ENCODE data around the gene CDK5R1. TPM values are rescaled to one million over a fixed set of nuclear protein-coding genes. Genes with fewer than 3 reads are reported as not detected.
"Not testable (repeated sequence)": the region's sequence is repeated elsewhere in the genome, so short reads cannot be mapped to it uniquely, and the experiment has no call there.

The CDK5R1 gene
- polyA plus RNA-seq, 3 donors: 0.44 to 1.0 (median 0.48) TPM

DNA sequence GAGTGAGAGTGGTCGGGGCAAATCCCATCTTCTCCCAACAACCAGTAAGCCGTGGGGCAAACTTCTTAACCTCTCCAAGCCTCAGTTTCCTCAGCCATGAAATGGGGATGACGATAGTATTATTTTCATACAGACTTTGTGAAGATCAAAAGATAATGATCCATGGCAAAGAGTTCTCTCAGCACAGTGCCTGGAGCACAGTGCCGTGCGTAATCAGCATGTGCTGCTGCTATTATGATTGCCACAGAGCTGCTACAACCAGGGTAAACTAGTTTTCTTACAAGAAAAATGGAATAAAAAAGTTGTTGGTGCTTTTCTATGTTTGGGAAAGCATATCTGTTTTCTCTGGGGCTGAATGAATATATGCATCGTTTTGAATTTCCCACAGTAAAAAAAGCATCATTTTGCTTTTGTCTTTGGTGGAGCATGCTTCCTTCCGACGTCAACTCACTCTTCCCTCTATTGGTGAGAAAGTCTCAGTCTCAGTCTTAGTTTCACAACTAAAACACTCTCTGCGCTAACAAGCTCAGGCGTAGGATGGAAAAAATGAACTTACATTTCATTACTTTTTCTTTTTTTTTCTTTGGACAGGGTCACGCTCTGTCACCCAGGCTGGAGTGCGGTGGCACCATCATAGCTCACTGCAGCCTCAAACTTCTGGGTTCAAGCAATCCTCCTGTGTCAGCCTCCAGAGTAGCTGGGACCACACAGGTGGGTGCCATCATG, 37.2 kb downstream of the CDK5R1 start:
- Histone ChIP-seq H4K20me1 (ENCODE audit: insufficient read depth, low read length) (no peaks in the 10 kb centered on the region), H3K27me3 (ENCODE audit: control insufficient read depth in 2 of 2, insufficient read depth in 2 of 2, low read length in 2 of 2) (peaks cover 16 to 21% of the 10 kb centered on the region in 2 donors), H3K4me2 (replicated peaks; ENCODE audit: extremely low read depth, low read length, poor library complexity, severe bottlenecking) (no peak overlapping the region), H3K4me3 (replicated peaks in 1 of 3; ENCODE audit: low read depth in 2 of 3, low read length in 3 of 3) (no peak overlapping the region), H3K9me3 (replicated peaks in 1 of 2; ENCODE audit: control insufficient read depth in 1 of 2, insufficient read depth in 1 of 2, low read length in 2 of 2) (no peaks in the 10 kb centered on the region), H3K9ac (ENCODE audit: insufficient read depth, low read length, poor library complexity, severe bottlenecking) (no peak overlapping the region), H3K36me3 (replicated peaks in 1 of 2; ENCODE audit: control insufficient read depth in 1 of 2, insufficient read depth in 2 of 2, low read length in 2 of 2) (no peaks in the 10 kb centered on the region), H3K79me2 (ENCODE audit: insufficient read depth, low read length) (no peaks in the 10 kb centered on the region), H2AFZ (ENCODE audit: insufficient read depth, low read depth, low read length, poor library complexity, severe bottlenecking) (no peak overlapping the region), H3K4me1 (ENCODE audit: control insufficient read depth in 1 of 2, insufficient read depth in 2 of 2, low read length in 2 of 2) (peaks cover 10 to 14% of the 10 kb centered on the region in 2 donors), H3K27ac (ENCODE audit: low read depth in 1 of 2, low read length in 2 of 2) (no peak overlapping the region)
- H3K36me3 Mint-ChIP-seq: peaks cover 6 to 15% of the 10 kb centered on the region in 2 donors
- peaks cover 0 to 11% (median 0%) of the 10 kb centered on the region in 7 donors for H3K9me3 Mint-ChIP-seq
- intact Hi-C loops (cut with micrococcal nuclease): loop anchor here in 1 of 2 donors (10.0 kb wide), 1 partner anchor 51 kb away; no protein-coding TSS in a partner anchor
- no peak overlapping the region for H3K4me3 Mint-ChIP-seq
- TF ChIP-seq, protein P1, sequence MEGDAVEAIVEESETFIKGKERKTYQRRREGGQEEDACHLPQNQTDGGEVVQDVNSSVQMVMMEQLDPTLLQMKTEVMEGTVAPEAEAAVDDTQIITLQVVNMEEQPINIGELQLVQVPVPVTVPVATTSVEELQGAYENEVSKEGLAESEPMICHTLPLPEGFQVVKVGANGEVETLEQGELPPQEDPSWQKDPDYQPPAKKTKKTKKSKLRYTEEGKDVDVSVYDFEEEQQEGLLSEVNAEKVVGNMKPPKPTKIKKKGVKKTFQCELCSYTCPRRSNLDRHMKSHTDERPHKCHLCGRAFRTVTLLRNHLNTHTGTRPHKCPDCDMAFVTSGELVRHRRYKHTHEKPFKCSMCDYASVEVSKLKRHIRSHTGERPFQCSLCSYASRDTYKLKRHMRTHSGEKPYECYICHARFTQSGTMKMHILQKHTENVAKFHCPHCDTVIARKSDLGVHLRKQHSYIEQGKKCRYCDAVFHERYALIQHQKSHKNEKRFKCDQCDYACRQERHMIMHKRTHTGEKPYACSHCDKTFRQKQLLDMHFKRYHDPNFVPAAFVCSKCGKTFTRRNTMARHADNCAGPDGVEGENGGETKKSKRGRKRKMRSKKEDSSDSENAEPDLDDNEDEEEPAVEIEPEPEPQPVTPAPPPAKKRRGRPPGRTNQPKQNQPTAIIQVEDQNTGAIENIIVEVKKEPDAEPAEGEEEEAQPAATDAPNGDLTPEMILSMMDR (IDR thresholded peaks at IDR 0.05): no peak
- WGBS (ENCODE audit: insufficient coverage): 96% methylated on average over 4 of the region's 12 CpGs
- H3K4me1 Mint-ChIP-seq: peaks cover 16% of the 10 kb centered on the region
- peaks cover 33 to 44% (median 36%) of the 10 kb centered on the region in 3 donors for H3K27me3 Mint-ChIP-seq (ENCODE audit: low read depth in 3 of 3)
- no peak for DNase-seq
- H3K27ac Mint-ChIP-seq: no peak overlapping the region

DNA sequence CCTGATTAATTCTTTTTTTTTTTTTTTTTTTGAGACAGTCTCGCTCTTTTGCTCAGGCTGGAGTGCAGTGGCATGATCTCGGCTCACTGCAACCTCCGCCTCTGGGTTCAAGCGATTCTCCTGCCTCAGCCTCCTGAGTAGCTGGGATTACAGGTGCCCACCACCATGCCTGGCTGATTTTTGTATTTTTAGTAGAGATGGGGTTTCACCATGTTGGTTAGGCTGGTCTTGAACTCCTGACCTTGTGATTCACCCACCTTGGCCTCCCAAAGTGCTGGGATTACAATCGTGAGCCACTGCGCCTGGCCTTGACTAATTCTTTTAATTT, 37.7 kb downstream of the CDK5R1 start:
- not testable (repeated sequence) for H2AFZ ChIP-seq (ENCODE audit: insufficient read depth, low read depth, low read length, poor library complexity, severe bottlenecking); DNase-seq; H3K4me1 ChIP-seq (ENCODE audit: control insufficient read depth in 1 of 2, insufficient read depth in 2 of 2, low read length in 2 of 2); H3K27ac Mint-ChIP-seq; H3K4me2 ChIP-seq (replicated peaks; ENCODE audit: extremely low read depth, low read length, poor library complexity, severe bottlenecking); H3K4me3 Mint-ChIP-seq; H3K27ac ChIP-seq (ENCODE audit: low read depth in 1 of 2, low read length in 2 of 2); H3K9me3 ChIP-seq (replicated peaks in 1 of 2; ENCODE audit: control insufficient read depth in 1 of 2, insufficient read depth in 1 of 2, low read length in 2 of 2); H3K79me2 ChIP-seq (ENCODE audit: insufficient read depth, low read length); H3K4me3 ChIP-seq (replicated peaks in 1 of 3; ENCODE audit: low read depth in 2 of 3, low read length in 3 of 3); H3K36me3 ChIP-seq (replicated peaks in 1 of 2; ENCODE audit: control insufficient read depth in 1 of 2, insufficient read depth in 2 of 2, low read length in 2 of 2); H3K9ac ChIP-seq (ENCODE audit: insufficient read depth, low read length, poor library complexity, severe bottlenecking); H4K20me1 ChIP-seq (ENCODE audit: insufficient read depth, low read length)
- peaks cover 13% of the 10 kb centered on the region for H3K4me1 Mint-ChIP-seq
- peaks cover 33 to 43% (median 34%) of the 10 kb centered on the region in 3 donors for H3K27me3 Mint-ChIP-seq (ENCODE audit: low read depth in 3 of 3)
- H3K9me3 Mint-ChIP-seq: peaks cover 0 to 10% (median 0%) of the 10 kb centered on the region in 7 donors
- intact Hi-C loops (cut with micrococcal nuclease): loop anchor here in 1 of 2 donors (10.0 kb wide), 1 partner anchor 50 kb away; no protein-coding TSS in a partner anchor
- WGBS (ENCODE audit: insufficient coverage): no CpG with 5 or more reads among the region's 6 CpGs
- peaks cover 12 to 18% of the 10 kb centered on the region in 2 donors for H3K27me3 ChIP-seq (ENCODE audit: control insufficient read depth in 2 of 2, insufficient read depth in 2 of 2, low read length in 2 of 2)
- peaks cover 6 to 15% of the 10 kb centered on the region in 2 donors for H3K36me3 Mint-ChIP-seq

Data from CD14-positive monocyte (primary cell).